Epithelial cell of alveolus of lung (primary cell): ENCODE measurements around the gene NOX1. TPM values are rescaled to one million over a fixed set of nuclear protein-coding genes. Genes with fewer than 3 reads are reported as not detected.

ENCODE experiments used
- total RNA-seq: library from RNA; depleted of rRNA; stranded (reverse); fragments of >200 nt; gene quantifications from 2 replicates; pipeline ENCODE4 v1.2.1, GENCODE V29; 2015

Gene NOX1
- total RNA-seq, result not detected in 2 replicates

DNA sequence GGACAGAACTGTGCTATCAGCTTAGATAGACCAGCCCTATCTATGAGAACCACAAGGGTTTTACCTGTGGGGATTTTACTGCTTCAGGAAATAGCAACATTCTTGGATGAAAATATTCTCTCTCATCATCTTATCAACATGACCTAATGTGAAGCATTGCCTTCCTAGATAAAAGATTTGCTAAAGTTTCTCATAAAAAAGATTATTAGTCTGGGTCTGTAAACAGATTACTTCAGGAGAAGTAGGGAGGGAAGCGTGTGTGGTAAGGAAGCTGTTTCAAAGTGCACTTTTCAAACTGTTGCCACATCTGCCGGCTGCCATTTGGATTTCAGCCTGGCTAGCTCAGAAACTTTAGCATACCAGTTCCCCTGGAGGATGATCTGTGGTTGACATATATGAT, at the start of gene NOX1:
Gene NOX1 (minus strand): TSS at position 35 of the 400 bp plus-strand sequence. CDS start 220 bp downstream, outside the sequence.

GRCh38 chrX:100819837-100820666, 54.1 kb downstream of the NOX1 start, which contains the start of gene CSTF2:
CSTF2 (plus strand) TSS chrX:100820391; CDS start chrX:100820417, 26 bp downstream.

Other genes starting within 250 kb of the NOX1 start
- 26.2 and 28.2 TPM in 2 replicates for gene TSPAN6, start 237.6 kb downstream of the NOX1 start, total RNA-seq
- gene SRPX2, start 230.2 kb downstream of the NOX1 start, total RNA-seq, result 17.9 and 79.9 TPM in 2 replicates
- 3.4 and 5.9 TPM in 2 replicates for gene SYTL4, start 142.2 kb downstream of the NOX1 start, total RNA-seq
- gene CSTF2, start 54.0 kb downstream of the NOX1 start, total RNA-seq, result 14.4 and 20.0 TPM in 2 replicates
- 0.24 and 0.26 TPM in 2 replicates for gene XKRX, start 54.6 kb upstream of the NOX1 start, total RNA-seq
- gene ARL13A, start 95.3 kb upstream of the NOX1 start, total RNA-seq, result not detected in 2 replicates
- 4.0 and 10.2 TPM in 2 replicates for gene TRMT2B, start 177.8 kb upstream of the NOX1 start, total RNA-seq
- gene TMEM35A, start 204.5 kb upstream of the NOX1 start, total RNA-seq, result 14.9 and 22.0 TPM in 2 replicates
- gene CENPI, start 223.8 kb upstream of the NOX1 start, total RNA-seq, result 6.5 and 14.6 TPM in 2 replicates